GM12874 (cell line): ENCODE data around the gene SLN.

ENCODE experiments used
- TF ChIP-seq, protein P1 (sequence below): IDR thresholded peaks from 2 replicates; pipeline ENCODE4 v1.5.1; 2011; ENCODE audit warnings: low read depth, mild to moderate bottlenecking, control low read depth, low read length, moderate library complexity; ENCODE audit not compliant: insufficient read depth

Gene SLN

DNA sequence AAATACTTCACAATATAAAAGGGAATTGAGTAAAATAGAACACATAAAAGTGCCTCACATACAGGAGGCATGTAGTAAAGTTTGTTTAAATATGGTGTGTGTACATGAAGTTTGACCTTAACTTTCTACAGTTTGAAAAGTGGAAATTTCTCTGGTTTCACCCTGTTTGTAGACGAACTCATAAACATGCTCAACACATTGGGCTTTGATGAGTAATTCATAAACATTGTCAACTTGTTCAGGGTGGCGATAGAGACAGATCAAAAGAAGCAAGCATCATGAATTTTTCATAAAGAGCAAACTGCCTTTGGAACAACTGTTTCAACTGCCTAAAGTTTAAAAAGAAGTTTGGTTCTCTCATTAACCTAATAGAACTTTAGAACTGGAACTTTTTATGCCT is 9.1 kb downstream of the SLN start:
- TF ChIP-seq, protein P1, sequence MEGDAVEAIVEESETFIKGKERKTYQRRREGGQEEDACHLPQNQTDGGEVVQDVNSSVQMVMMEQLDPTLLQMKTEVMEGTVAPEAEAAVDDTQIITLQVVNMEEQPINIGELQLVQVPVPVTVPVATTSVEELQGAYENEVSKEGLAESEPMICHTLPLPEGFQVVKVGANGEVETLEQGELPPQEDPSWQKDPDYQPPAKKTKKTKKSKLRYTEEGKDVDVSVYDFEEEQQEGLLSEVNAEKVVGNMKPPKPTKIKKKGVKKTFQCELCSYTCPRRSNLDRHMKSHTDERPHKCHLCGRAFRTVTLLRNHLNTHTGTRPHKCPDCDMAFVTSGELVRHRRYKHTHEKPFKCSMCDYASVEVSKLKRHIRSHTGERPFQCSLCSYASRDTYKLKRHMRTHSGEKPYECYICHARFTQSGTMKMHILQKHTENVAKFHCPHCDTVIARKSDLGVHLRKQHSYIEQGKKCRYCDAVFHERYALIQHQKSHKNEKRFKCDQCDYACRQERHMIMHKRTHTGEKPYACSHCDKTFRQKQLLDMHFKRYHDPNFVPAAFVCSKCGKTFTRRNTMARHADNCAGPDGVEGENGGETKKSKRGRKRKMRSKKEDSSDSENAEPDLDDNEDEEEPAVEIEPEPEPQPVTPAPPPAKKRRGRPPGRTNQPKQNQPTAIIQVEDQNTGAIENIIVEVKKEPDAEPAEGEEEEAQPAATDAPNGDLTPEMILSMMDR, result no peak

DNA sequence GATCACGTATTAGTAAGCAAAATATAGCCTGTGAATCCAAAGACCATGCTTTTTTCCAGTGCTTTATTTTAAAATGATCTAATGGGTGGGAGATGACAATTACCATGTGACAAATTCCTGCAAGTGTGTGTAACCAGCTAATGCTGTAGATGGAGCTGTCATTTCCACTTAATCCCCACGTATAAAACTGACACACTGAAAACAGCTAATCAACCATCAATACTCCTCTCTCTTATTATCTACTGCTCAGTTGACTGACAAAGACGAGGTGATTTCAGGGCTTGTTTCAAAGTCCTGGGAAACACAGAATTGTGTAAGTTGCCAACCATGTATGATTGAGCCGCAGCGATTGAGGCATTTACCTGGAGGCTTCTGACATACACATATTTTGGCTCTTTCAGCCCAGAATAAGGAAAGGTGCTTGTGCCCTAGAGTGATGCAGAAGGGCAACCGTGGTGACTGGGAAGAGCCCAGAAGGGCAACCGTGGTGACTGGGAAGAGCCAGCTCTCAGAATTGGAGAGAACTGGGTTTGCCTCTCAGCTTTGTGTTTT is 9.7 kb downstream of the SLN start:
- TF ChIP-seq, protein P1, result no peak

DNA sequence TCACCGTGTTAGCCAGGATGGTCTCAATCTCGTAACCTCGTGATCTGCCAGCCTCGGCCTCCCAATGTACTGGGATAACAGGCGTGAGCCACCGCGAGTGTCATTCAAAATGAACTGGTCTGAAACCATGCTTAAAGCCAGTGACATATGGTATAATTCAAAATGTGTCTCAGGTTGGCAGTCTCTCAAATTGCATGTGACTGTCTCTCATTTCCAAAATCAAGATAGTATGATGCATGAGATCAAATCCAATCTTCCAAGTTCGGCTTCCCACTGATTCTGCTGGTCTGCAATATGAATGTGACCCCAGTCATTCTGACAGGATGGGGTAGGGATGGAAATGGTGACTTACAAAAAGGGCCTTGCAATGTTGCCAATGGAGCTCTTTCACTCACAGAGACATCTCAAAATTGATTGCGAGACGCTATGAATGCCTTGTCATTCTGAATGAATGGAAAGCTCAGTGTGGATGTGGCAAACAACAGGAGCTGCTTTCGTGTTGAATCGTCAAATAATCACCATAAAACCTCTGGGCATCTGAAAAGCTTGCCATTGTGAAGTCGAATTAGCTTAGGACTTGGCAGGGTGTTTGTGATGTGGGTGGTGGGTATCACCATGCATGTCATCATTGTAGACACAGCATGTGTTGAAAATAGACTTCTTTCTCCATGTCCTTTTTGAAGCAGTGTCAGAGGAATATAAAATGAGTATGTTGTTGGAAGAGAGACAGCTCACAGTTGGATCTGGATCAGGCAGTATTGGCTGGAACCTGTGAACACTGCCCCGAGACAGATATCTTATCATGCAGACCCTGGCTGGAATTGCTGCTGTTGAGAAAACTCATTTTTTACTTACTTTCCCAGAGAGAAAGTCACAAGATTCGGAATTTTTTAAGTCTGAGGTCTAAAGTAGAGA is 12.2 kb downstream of the SLN start:
- TF ChIP-seq, protein P1, result no peak

DNA sequence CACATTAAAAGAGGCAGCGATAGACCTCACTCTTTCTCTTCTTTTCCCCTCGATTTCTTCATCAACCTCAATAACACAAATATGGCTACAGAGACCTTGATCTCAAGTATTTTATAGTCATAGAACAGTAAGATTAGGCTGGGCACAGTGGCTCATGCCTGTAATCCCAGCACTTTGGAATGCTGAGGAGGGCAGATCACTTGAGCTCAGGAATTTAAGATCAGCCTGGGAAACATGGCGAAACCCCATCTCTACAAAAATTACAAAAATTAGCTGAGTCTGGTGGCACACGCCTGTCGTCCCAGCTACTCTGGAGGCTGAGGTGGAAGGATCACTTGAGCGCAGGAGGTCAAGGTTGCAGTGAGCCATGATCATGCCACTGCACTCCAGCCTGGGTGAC is 14.6 kb downstream of the SLN start:
- TF ChIP-seq, protein P1, result no peak

DNA sequence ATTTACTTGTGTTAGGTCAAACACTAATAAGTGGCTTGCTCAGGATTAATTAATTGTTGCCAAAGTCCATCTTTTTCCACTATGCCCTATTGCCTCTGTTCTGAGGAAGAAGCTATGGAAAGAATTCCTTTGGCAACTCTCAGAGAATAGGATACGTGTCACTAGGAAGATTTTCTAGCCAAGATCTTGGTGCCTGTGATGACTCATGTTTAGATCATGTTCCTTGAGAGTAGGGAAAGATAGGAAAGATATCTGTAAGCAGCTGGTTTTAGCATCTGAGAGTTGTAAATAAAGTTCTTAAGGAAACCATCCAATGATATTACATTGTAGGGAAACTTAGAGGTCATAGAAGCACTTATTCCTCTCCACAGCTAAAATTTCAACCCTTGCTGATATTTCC is 15.7 kb downstream of the SLN start:
- TF ChIP-seq, protein P1, result no peak

DNA sequence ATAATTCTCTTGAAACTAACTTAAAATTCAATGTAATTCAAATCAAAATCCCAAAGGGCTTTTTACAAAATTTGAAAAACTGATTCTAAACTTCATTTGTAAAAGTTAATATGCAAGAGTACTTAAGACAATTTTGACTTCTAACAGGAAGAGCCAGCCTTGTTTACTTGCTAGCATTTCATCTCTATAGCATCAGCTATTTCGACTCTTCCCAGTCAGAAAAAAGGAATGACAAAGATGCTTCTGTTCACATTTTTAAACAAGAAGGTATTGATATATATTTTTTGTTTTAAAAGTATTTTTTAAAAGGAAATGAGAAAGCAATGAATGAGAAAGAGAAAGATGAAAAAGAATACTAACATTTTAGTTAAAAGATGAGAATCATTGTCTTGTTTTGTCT is 16.4 kb downstream of the SLN start:
- TF ChIP-seq, protein P1, result no peak

DNA sequence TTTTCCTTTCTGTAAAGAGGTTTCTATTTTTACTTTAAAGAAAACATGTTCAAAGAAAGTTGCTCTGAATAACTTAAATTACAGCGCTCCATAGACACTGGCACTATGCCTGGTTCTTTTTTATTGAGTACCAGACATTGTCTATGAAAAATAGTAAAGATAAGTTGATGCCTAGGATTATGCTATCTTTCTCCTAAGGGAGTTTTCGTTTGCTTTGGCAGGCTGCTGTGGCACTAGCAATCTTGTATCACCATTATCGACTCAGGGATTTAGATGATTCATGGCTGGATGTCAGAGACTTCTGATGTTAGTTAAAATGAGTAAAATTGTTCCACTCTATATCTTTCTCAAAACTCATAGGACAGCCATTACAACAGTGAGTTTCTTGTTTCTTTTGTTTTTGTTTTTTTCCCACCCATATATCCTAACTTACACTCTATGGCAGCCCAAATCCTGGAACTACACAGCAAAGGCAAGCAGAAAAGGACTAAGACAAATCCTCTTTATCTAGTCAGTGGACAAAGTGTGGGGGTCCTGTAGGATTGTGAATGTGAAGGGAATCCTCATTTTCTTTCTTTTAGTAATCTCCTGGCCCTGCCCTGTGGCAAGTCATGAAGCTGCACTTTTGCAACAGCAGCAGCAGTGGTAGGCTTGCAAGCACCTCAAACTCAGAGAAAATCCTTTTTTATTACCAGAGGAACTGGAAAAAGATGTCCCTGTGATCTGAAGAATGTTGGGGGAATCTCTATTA is 20.7 kb downstream of the SLN start:
- TF ChIP-seq, protein P1, result no peak
